ENCODE results near the gene ATXN1.

GRCh38 chr6:16618962-16619361, 142.3 kb downstream of the ATXN1 start:
- TF ChIP-seq CTCF (conservative IDR thresholded peaks at IDR 0.05; ENCODE audit: low read depth, low read length) (no peak), EZH2 (IDR thresholded peaks at IDR 0.05; ENCODE audit: borderline replicate concordance, low read depth, low read length, poor library complexity, severe bottlenecking) (no peak)
